ENCODE data around the gene BTBD19.
"Not testable (repeated sequence)": the region's sequence is repeated elsewhere in the genome, so short reads cannot be mapped to it uniquely, and the experiment has no call there.

BTBD19 gene

GRCh38 chr1:44828003-44828651 is 19.8 kb downstream of the BTBD19 start:
- DNase-seq (ENCODE audit: low spot score), result no peak

DNA sequence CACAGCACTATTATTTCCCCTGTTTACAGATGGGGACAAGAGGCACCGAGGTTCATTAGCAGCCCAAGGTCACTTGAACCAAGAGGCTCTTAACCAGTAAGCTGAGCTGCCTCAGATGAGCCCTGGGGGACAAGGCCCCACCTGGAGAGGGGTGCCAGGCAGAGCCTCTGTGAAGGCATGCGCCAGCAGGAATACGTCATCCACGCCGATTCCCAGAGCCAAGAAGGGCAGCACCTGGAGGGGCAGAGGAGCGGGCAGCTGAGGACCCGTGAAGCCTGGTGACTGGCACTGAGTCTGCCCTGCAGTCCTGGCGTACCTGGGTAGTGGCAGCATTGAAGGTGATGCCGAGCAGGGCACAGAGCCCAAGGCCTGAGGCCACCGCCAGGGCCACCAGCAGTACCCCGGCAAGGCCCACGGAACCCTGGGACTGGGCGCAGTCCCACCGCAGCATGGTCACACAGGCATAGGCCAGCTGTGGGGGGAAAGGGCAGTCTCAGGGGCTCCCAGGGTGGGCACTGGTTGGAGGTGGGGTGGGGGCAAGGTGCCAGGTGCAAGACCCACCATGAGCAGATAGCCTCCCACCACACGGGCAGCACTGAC is 20.6 kb downstream of the BTBD19 start:
- no peak for DNase-seq (ENCODE audit: low spot score)

- no peak for DNase-seq (ENCODE audit: low spot score)
Observed at GRCh38 chr1:44829506-44830384, 21.4 kb downstream of the BTBD19 start.

DNA sequence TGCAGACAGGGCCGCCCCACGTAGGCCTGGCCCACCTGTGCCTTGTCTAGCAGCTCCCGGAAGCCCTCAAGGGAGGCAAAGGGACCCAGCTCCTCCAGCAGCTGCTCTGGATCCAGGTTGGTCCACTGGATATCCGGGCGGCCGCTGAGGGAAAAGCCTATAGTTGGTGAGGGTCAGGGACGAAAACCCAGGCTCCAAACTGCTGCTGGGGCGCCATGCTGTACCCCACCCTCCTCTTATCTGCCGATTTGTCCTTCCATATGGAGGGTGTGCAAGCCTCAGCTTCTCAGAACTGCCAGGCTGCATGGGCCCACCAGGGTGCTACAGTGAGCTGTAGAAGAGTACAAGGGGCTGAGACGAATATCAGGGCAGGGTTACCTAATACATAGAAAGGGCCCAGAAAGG is 22.6 kb downstream of the BTBD19 start:
- no peak for DNase-seq (ENCODE audit: low spot score)

- no peak for DNase-seq (ENCODE audit: low spot score)
Observed at GRCh38 chr1:44831516-44831915, 23.2 kb downstream of the BTBD19 start.

DNA sequence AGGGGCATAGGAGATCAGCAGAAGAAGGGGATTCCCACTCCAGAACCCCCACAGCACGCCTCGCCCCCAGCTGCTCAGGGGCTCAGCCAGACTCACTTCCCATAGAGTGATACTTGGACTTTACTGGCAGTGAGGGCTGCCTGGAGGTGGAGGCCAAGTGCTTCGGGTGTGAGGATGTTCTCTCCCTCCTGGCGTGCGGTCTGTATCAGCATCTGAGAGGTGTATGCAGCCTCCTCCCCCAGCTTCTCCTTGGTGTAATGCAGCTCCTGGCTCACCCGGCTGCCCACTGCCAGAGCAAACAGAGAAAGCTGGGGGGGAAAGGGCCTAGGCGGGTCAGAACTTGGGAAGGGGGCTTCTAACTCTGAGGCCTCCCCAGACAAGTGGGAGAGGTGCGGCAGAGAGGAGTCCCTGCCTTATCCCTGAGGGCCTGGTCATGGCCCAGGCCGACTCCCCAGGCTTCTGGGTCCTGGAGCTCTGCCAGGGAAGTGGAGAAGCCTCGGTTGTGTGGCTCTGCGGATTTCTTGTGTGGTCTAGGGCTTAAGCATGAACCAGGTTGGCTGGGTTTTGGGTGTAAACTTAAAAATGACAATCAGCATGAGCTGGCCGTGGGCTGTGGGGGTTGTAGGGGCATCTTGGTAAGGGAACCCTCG is 23.9 kb downstream of the BTBD19 start:
- no peak for DNase-seq (ENCODE audit: low spot score)

DNA sequence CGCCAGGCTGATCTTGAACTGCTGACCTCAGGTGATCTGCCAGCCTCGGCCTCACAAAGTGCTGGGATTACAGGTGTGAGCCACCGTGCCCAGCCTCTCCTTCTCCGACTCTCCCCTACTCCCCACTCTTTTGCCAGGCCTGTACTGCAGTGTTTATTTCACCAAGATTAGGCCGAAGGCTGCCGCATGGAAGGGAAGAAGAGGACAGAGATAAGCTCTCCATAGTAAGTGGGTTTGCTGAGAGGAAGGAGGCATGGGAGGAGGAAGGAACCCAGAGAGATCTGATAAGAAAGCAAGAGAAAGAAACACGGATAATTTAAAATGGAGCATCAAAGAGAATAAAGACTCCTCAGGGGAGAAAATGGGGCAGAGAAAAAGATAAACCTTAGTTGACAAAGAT is 26.0 kb downstream of the BTBD19 start:
- no peak for DNase-seq (ENCODE audit: low spot score)

- peak; percentile 88 for DNase-seq (ENCODE audit: low spot score)
Observed at GRCh38 chr1:44835738-44836675, 27.7 kb downstream of the BTBD19 start.

GRCh38 chr1:44838294-44838693 is 30.0 kb downstream of the BTBD19 start:
- not testable (repeated sequence) for DNase-seq (ENCODE audit: low spot score)

DNA sequence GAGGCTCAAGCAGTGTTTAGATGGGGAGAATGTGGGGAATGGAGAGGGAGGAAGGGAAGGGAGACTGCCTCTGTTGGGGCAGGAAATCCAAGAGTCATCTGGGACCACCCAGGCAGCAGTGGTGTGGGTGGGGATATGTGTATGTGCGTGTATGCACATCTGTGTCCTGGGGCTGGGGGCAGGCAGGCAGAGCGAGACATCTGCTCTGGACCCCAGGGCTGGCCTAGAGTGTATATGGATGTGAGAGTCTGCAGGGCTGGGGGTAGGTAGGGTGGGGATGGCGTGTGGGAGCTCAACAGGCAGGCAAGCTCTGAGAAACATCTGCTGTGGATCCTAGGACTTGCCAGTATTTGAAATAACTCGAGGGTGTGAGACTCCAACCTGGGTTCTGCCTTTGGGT is 31.3 kb downstream of the BTBD19 start:
- no peak for DNase-seq (ENCODE audit: low spot score)

DNA sequence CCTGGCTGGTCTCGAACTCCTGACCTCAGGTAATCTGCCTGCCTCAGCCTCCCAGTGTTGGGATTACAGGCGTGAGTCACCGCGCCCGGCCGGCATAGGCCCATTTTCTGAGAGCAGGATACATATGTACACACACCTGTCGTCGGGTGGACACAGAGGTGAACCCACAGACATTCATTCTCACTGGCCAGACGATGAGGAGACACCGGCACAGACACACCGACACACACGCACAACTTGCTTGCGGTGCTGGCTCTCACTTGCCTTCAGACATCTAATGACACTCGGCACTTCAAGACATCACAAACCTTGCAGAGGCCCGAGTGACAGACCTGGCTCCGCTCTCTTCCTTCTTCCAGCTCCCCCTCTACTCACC is 34.2 kb downstream of the BTBD19 start:
- DNase-seq (ENCODE audit: low spot score), result no peak

GRCh38 chr1:44842862-44843655 is 34.7 kb downstream of the BTBD19 start, which contains the start of gene PTCH2:
Gene PTCH2, minus strand, starts transcription at chr1:44843253. Its CDS starts 321 bp downstream, at chr1:44842932.
- DNase-seq (ENCODE audit: low spot score), result no peak

- DNase-seq (ENCODE audit: low spot score), result no peak
Observed at GRCh38 chr1:44846985-44847384, 38.7 kb downstream of the BTBD19 start.

- no peak for DNase-seq (ENCODE audit: low spot score)
Observed at GRCh38 chr1:44847845-44848244, 39.5 kb downstream of the BTBD19 start.

DNA sequence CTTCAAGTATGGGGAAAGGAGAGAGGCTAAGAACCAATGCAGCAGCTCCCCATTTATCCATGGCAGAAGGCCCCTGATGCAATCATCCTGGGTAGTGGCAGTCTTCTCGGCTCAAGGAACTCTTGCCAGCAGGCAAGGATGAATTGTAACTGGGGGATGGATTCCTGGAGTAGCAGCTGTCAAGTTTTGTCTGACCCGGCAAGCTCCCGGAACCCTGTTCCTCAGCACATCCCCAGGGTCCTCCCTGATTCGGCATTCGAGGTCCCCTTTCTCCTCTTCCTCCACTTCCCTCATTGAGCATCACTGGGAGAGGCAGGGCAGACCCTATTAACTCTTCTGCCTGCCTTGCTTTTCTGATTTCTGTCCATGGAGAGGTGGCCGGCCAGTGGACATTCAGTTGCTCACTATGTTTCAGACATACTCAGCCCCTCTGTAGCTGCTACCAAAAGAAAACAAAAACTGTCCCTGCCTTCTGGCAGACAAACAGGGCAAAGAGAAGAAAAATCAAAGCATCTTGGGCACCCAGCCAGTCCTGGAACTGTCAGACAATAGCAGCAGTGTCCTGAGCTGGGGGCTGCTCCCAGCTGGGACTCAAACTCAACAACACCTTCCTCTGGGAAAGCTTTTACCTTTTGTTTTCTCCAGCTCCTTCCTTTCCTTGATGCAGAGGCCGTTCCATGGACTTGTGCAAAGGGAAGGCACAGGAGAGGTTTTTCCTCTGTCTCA is 40.3 kb downstream of the BTBD19 start:
- no peak for DNase-seq (ENCODE audit: low spot score)

DNA sequence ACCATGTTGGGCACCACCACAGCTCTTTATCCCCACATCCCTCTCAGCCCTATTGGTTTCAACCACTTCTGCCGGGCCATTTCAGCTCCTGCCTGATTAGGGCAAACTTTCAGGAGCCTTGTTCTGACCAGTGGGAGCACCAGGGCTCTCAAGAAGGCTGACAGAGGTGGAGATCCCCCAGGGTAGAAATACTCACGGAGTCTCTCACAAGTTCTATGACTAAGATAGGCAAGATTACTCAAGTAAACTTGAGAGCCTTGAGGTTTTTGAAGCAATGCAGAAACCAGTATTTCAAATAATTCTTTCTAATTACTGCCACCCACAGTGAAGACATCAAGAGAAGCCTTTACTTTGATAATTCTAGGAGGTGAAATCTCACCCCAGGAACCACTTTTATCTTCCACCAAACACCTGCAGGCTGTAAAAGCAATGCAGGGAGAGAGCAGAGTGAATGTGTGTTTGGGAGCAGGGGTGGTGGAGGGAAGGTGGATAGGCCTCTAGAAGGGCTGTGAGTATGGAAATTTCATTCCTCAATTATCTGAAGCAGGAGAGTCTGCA is 41.3 kb downstream of the BTBD19 start:
- DNase-seq (ENCODE audit: low spot score), result no peak

DNA sequence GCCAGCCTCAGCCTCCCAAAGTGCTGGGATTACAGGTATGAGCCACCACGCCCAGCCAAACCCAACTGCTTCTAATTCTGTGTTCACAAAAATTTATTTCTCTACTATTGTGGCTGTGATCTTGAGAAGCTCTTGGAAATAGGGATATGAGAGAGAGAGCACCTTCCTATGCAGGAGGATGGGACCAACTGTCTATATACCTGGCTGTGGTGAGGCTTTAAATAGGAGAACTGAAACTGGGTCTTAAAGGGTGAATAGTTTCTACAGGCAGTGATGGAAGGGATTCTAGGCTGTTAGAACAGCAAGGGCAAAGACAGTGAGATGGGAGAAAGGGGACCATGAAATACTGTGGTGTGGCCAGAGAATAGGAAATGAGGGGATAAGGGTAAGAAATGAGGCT is 43.0 kb downstream of the BTBD19 start:
- DNase-seq (ENCODE audit: low spot score), result no peak

GRCh38 chr1:44853201-44853600 is 44.9 kb downstream of the BTBD19 start:
- no peak for DNase-seq (ENCODE audit: low spot score)

- no peak for DNase-seq (ENCODE audit: low spot score)
Observed at GRCh38 chr1:44854970-44855369, 46.6 kb downstream of the BTBD19 start.

DNA sequence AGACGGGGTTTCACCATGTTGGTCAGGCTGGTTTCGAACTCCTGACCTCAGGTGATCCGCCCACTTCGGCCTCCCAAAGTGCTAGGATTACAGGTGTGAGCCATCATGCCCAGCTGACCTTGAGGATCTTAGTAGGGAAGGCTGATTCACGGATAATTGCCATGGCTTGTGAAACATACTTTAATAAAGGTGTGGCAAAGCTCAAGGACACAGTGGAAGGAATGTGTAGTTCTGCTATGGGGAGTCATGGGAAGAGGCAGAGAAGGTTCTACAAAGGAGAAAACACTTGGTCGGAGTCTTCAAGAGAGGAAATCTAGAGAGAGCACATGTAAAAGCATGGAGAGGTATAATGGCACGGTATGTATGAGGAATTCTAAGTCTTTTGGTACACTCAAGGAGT is 47.4 kb downstream of the BTBD19 start:
- no peak for DNase-seq (ENCODE audit: low spot score)

Data from CD4-positive, alpha-beta T cell treated with Interleukin-2 at 100 ng/mL for 4 hours (primary cell).